Stimulated activated CD4-positive, alpha-beta T cell treated with anti-CD3 and anti-CD28 coated beads, Interleukin-15, amount 100 ng/mL, for 1 hour (primary cell): ENCODE data around the gene TANC1.
A peak's percentile ranks its signal among the peaks of the same experiment; 100 is the strongest.

Experiments used
- DNase-seq, 2 donors: peaks; one replicate each; pipeline ENCODE4 v3.0.0-alpha.2; 2020; ENCODE audit warnings: low read depth in 1 of 2, low spot score in 1 of 2

Gene TANC1

DNA sequence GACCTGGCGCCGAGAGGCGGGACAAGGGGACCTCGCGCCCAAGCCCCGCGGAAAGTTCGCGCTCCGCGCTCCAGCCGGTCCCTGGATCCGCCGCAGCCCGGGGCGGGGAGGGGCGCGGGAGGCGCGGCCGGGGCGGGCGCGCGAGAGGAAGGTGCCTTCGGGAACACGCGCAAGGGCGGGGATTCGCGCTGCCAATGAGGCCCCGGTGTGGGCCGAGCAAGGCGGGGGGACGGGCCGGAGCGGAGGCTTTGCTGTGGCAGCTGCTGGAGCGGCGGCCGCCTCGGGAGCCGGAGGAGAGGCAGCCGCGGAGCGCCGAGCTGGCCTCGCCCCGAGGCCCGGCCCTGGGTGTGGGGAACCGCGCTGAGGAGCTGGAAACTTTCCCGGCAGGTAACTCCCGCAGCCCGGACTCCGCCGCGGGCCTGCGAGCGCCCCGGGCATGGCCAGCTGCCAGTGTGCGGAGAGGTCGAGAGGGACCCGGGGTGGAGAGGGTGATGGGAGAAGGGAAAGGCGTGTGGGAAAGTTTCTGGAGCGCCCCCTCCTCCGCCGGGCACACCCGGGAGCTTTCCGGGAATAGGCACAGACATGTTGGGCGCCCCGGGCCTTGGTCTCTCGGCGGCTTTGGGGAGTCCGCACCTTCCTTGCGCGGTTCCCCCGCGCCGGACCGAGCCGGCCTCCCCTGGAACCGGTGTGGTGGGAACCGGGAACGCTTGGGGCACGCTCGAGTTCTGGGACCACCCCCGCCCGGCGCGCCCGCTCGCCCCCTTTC is at the start of gene TANC1:
TSS of gene TANC1 (plus strand) at position 245 of the 766 bp plus-strand sequence. CDS start 97,271 bp downstream, outside the sequence.
- peak in 1 of 2 donors; percentile 36 for DNase-seq

DNA sequence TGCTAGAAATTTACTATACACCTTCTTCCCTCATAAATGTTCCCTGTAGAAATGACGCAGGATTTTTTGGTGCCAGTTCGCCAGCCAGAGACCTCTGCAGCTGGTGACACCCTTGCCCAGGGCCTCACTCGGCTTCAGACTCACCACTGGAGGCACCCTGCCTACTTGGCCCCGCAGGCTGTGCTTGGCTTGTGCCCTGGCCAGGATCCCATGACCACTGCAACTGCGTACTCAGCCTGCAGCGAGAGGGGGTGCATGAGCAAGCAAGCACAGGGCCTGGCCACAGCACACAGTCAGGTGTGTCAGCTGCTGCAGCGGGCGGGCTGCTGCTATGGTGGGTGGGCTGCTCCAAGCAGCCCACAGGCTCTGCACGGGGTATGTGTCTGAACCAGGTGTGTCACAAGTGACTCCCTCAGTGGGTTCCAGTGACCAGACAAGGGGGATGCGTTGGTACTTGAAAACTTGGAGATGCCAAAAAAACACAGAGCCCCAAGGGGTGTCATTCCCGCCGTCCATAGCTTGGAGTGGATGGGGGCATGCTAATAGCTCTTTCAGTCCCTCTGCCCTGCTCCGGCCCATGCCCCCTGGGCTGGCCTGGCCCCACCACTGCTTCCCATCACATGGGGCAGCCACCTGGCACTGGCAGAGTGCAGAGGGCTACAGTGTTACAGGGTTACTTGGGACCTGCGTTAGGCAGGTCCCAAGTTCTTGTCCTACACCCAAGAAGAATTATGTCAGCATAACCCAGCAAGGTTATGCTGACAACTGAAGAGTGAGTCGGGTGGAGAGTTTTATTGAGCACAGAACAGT is 46.6 kb upstream of the TANC1 start:
- no peak for DNase-seq

DNA sequence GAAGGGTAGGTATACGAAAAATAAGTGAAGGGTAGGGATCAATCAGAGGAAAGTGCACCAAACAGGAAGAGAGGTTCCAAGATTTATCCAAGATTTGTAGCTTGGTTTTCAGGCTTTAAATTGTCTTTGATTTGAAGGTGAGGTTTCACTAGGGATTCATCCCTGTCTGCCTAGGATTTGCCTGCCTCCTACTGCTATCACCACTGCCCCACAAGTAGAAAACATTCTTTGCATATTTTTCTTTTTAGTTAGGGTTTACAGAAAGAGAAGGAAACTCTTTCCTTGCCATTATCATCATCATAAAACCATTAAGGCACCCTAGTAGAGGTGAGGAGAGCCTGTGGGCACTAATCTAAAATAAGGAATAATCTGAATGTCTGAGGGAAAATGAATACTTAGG is 45.8 kb upstream of the TANC1 start:
- no peak for DNase-seq

DNA sequence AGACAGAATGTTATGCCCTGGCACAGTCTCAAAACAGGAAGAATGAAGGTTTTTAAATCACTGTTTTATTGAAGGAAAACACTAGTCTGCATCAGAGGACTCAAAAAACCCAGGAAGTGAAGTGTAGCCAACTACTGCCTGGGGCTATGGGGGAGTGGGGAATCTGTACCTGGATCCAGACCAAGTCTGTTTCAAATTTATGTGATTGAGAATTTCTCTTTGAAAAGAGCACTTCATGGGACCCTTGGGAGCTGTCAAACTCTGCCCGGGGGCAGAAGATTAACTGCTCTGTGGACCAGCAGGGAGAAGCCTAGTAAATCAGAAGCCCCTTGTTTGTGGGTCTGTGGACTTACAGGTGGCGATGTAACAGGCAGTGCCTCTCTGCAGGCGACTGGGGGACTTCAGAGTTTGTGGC is 45.3 kb upstream of the TANC1 start:
- DNase-seq, result no peak

DNA sequence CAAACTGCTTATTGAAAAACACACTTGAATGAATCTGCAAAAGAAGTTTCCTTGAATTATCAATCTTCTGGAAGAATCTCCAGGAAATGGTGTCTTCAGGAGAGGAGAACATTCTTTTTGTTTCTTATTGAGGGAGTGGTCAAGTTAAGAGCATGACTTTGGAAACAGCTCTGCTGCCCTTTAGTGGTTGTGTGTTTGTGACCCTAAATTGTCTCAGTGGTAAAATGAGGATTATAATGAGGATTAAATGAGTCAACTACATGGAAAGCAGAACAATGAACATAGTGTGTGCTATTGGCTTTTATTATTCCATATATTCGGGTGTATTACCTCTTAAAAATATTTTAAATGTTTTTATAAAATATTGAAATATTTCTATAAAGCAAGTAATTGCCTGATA is 44.8 kb upstream of the TANC1 start:
- no peak for DNase-seq

DNA sequence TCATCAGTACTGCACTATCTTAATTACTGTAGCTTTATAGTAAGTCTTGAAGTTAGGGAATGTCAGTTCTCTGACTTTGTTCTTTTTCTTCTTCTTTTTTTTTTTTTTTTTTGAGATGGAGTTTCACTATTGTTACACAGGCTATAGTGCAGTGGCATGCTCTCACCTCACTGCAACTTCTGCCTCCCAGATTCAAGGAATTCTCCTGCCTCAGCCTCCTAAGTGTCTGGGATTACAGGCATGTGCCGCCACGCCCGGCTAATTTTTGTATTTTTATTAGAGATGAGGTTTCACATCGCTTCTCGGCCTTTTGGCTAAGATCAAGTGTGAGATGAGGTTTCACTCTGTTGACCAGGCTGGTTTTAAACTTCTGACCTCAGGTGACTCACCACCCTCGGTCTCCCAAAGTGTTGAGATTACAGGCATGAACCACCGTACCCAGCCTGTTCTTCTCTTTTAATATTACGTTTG is 41.9 kb upstream of the TANC1 start:
- DNase-seq, result no peak

DNA sequence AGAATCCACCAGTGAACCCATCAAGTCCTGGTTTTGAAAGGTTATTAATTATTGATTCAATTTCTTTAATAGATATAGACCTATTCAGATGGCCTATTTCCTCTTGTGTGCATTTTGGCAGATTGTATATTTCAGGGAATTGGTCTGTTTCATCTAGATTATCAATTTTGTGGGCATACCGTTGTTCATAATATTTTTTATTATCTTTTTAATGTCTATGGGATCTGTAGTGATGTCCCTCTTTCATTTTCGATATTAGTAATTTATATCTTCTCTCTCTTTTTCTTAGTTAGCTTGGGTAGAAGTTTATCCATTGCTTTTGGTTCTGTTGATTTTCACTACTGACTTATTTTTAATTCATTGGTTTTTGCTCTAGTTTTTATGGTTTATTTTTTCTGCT is 39.9 kb upstream of the TANC1 start:
- DNase-seq, result no peak

DNA sequence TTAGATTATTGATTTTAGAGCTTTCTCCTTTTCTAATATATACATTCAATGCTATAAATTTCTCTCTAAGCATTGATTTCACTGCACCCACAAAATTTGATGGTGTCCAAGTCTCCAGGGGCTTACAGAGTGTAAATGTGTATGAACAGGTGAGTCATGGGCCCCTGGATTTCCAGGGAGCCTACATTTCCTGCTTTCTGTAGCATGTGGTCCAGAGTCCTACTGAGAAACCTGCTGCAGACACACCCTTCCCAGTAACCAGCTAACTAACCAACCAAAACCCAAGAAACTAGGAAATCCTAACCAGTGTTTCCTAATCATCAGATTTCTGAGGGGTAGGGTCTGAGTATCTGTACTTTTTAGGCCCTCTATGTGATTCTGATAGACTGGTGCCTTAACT is 39.5 kb upstream of the TANC1 start:
- DNase-seq, result no peak

DNA sequence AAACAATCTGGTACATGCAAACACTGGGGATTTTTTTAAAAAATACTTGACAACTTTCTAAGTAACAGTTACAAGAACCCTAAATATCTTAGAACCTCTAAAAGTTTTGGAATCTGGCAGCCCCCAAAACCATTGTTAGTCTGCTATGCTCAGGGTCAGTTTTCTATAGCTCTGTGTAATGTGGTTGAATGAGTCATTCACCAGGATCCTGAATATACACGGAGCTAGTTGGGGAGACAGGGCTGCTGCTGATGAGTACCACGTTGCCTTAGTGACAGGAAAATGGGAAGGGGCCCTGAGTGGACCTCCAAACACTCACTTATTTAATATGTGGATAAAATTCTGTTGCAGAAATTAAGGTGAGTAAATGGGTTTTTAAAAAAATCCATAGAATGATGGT is 36.9 kb upstream of the TANC1 start:
- no peak for DNase-seq

DNA sequence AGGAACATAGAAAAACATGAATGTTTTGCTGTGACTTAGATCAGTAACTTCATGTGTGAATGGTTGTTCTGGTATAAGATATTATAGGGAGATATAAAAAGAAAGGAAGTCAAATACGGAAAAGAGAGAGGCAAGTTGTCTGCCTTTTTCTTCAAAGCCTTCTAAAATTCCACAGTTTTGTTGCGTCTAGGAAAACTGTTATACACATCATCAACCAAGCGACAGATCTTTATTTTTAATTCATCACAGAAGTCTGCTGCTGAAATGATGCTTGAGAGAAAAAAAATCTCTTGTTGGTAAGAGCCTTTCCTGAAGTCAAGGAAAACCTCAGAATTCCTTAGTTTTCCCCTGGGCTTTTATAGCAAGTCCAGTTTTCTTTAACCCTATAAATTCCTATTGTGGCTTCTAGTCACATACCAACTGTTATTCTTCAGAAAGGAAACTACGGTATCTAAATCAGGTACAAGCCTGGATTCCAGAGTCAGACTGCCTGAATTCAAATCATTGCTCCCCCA is 36.3 kb upstream of the TANC1 start:
- DNase-seq, result no peak

DNA sequence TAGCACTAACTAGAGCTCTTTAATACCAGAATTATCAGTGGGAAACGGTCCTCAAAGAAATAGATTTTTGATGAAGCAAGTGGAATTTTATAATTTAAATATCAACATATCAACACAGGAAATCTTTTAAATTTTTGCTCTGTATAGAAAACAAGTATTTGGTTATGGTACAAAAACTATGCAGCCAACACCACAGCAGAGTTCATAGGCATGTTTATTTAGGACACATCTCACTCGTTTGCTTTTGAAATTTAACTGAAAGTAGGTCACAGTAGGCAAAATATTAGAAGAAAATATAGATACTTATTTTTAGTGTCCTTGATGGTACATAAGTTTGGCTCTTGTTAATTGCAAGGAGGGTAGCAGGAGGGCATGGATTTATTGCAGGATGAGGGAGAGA is 34.3 kb upstream of the TANC1 start:
- no peak for DNase-seq

DNA sequence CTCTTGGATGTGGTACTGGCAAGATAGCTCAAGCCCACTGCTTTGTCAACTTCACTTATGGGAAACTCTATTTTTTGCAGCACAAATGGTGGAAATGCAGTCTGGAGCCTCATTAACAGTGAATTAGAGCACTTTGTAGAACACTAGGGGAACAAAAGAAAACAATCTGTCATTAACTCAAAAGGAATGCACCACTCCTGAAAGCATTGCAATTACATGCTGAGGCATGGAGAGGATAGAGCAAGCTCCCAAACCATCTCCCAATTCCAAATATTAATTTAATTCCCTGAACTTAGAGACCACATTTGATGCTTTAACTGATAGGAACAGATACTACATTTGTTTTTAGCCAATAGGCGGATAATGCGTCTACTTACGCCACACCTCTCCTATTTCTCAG is 32.8 kb upstream of the TANC1 start:
- DNase-seq, result no peak

DNA sequence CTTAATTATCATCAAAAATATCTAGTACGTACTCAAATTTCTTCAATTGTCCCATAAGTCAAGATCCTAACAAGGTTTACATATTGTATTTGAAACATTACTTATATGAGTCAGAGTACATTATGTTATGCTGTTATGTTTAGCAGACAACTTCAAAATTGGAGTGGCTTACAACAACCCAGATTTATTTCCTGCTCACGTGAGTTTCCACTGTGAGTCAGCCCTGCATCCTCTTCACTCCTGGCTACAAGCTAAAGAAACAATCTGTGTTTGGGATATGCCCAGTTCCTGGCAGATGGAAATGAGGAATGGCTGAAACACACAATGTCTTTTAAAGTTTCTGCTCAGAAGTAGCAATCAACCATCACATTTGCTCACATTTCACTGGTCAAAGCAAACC is 31.5 kb upstream of the TANC1 start:
- DNase-seq, result no peak

DNA sequence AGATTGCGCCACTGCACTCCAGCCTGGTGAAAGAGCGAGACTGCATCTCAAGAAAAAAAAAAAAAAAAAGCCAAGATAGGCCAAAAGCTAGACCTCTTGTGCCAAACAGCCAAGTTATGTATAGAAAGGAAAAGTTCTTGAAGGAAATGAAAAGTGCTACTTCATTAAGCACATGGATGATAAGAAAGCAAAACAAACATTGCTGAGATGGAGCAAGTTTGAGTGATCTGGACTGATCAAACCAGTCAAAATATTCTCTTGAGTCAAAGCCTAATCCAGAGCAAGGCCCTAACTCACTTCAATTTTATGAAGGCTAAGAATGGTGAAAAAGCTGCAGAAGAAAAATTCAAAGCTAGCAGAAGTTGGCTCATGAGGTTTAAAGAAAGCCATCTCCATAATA is 28.1 kb upstream of the TANC1 start:
- no peak for DNase-seq

DNA sequence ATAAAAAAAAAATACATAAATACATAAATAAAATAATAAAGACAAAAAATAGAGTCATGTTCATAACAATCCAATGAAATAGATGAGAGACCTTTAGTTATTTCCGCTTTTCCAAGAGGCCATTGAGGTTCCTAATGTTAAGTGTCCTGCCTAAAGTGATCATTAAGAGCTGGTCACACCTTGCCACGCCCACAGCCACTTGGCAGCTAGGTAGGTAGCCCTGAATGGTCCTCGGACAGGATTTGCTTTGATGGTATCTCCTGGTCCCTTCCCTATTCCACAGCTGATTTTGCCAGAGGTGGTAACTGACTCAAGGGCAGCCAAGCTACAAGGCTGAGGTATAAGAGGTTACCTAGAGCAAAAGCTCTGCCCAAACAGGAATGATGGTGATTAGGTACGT is 24.5 kb upstream of the TANC1 start:
- DNase-seq, result no peak

DNA sequence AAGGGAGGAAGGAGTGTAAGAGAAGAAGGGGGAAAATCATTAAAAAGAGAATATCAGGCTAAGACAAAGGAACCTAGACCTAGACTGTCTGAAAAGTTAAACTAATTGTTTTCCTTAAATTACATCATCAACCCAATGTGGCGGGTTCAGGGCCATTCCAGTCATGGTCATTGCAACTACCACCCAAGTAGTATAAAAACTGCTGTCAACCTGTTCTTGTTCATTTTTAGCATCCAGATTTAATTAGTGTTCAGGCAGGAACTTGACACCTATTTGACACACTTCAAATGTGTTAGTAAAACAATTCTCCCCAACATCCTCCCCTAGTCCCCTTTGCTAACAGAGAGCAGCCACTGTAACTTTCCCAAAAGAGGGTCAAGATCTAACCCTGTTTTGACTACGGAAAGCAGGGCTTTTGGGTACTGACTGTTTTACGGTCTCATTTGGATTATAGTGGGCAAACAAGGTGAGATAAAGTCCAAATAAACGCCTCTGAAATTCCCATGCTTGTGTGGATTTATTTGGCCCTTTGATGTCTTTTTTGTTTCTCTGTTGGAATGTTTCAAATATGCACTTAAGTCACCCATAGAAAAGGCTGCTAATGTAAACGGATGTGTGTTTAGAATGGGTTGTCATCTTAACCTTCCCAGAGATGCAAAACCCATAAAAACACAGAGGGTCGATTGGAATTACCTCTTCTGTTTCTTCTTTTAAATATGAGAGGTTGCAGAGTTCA is 19.3 kb upstream of the TANC1 start:
- DNase-seq, result no peak

DNA sequence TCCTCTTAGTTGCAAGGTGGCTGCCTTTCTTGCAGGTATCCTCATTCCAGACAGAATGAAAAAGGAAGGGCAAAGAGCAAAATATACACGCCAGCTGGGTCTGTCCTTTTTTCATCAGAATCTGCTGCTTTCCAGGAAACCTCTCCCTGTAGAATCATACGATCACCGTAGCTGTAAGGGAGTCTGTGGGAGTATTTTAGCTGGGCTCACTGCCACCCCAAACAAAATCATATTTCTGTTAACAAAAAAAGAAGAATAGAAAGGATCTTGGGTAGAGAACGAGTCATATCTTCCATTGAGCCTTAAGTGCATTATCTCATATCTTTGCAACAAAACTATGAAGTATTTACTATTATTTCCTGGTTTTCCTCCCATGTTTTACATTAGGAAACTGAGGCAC is 15.0 kb upstream of the TANC1 start:
- DNase-seq, result no peak

DNA sequence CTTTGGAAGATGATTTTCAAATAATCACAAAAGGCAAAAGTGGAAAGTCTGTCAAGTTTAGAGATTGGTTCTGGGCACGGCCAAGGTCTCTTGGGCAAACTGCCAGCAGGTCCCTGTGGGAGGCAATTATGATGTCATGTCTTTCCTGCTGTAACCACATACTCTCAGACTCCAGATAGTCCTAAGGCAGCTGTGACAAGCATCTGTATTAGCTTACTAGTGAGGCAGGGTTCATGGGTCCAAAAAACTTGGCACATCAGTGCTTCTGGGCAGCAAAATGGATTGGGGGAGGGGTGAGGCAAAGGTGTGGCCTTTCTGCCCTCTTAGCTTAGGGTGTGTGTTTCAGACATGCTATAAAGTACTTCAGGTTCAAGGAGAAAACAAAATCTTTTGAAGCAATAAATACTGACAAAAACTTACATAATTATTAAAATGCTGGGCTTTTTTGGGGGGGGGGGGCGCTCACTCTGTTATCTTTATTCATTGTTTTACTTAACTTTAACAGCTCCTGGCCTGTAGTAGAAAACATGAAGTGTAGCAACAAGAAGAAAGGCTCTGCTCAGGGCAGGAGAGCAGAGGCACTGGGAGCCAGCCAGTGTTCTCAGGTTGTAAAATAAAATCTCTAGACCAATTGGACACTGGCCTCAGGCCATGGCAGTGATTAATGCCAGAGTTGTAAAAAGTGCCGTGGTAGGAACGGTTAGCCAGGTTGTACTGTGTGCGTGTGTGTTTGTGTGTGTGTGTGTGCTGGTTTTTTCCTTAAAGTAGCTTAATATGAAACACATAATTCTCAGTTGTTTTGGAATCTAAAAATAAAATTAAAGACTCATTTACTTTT is 14.3 kb upstream of the TANC1 start:
- DNase-seq, result no peak

DNA sequence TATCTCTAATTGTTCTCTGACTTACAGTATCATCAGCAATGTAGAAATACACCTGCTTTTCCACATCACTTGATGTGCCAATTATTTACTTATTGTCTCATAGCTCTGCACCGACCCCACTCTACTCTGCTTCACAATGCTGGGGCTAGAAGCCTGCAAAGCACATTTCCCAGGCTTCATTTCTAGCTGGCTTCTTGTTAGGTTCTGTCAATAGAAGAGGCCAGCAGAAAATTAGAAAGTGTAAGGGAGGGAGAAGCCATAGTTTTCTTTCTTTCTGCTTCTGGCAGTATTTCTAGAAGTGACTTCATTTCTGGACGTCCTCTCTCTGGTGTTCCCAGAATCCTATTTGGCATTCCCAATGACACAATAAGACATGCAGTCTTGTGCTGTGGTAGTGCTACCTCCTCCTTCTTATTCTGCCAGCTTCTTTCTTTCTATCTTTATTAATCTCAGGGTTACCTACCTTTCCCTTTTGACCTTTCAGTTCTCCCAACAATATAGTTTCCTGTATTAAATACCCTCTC is 12.5 kb upstream of the TANC1 start:
- no peak for DNase-seq

DNA sequence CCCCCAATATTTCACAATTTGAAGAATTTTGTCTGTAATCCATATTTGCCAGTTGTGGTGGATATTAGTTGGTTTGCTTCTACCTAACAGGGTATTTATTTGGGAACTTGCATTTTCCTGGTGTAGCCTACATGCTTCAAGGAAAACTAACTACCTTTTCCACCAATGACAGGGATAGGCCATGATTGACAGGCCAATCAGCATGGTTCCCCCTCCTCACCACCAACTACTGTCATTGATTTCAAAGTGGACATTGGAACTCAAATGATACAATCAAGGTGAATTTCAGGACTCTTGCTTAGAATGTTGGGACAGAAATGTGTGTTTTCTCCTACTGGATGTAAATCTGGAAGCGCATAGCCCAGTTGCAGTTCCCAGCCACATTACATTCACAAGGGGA is 10.1 kb upstream of the TANC1 start:
- DNase-seq, result no peak
